HFF-Myc (cell line): ENCODE results near the gene NTM.

Experiments
- DNase-seq: peaks from one replicate; pipeline ENCODE4 v3.0.0-alpha.2; 2011; ENCODE audit warnings: low read depth; ENCODE audit errors: extremely low read depth
- H3K4me3 ChIP-seq: replicated peaks from 2 replicates; pipeline ENCODE4 v1.5.1; 2011; ENCODE audit warnings: low read depth, mild to moderate bottlenecking, control low read depth, low read length
- CTCF ChIP-seq: IDR thresholded peaks from 2 replicates; pipeline ENCODE4 v1.5.1; 2012; ENCODE audit warnings: mild to moderate bottlenecking, low read depth, low read length, control low read depth; ENCODE audit errors: missing control alignments

The NTM gene

GRCh38 chr11:131372234-131372962, 2.0 kb downstream of the NTM start:
- no peak for TF ChIP-seq CTCF
- H3K4me3 ChIP-seq: no peak overlapping the region
- DNase-seq: no peak

GRCh38 chr11:131373095-131373725, 2.8 kb downstream of the NTM start:
- DNase-seq: no peak
- TF ChIP-seq CTCF: no peak
- H3K4me3 ChIP-seq: no peak overlapping the region

- H3K4me3 ChIP-seq: no peak overlapping the region
- DNase-seq: no peak
- no peak for TF ChIP-seq CTCF
Measured at GRCh38 chr11:131373756-131374155, 3.3 kb downstream of the NTM start.

GRCh38 chr11:131375421-131375820, 5.0 kb downstream of the NTM start:
- no peak overlapping the region for H3K4me3 ChIP-seq
- DNase-seq: no peak
- no peak for TF ChIP-seq CTCF

- H3K4me3 ChIP-seq: no peak overlapping the region
- TF ChIP-seq CTCF: no peak
- DNase-seq: no peak
Measured at GRCh38 chr11:131375915-131376314, 5.5 kb downstream of the NTM start.

GRCh38 chr11:131378931-131379330, 8.5 kb downstream of the NTM start:
- H3K4me3 ChIP-seq: no peak overlapping the region
- no peak for DNase-seq
- no peak for TF ChIP-seq CTCF
